Measurements from ENCODE around the gene LRRC8C.
A peak's percentile ranks its signal among the peaks of the same experiment; 100 is the strongest.
"Not testable (repeated sequence)": the region's sequence is repeated elsewhere in the genome, so short reads cannot be mapped to it uniquely, and the experiment has no call there.

The LRRC8C gene
- total RNA-seq = 120 reads per million, percentile 86 among the genes with 10 or more reads in this experiment

GRCh38 chr1:89632657-89633247 lies at the start of gene LRRC8C:
Gene LRRC8C, plus strand, starts transcription at chr1:89633120. Its CDS starts 53,354 bp downstream, at chr1:89686474.
- peak; percentile 82 for DNase-seq

GRCh38 chr1:89584211-89584610 lies 48.7 kb upstream of the LRRC8C start:
- no peak for DNase-seq

GRCh38 chr1:89584781-89585180 lies 48.1 kb upstream of the LRRC8C start:
- DNase-seq = no peak

- DNase-seq = no peak
Observed at GRCh38 chr1:89587729-89588161, 45.2 kb upstream of the LRRC8C start.

- no peak for DNase-seq
Observed at GRCh38 chr1:89588480-89588879, 44.4 kb upstream of the LRRC8C start.

GRCh38 chr1:89589515-89589914 lies 43.4 kb upstream of the LRRC8C start:
- DNase-seq = no peak

- no peak for DNase-seq
Observed at GRCh38 chr1:89590341-89591080, 42.4 kb upstream of the LRRC8C start.

- not testable (repeated sequence) for DNase-seq
Observed at GRCh38 chr1:89592861-89593302, 40.0 kb upstream of the LRRC8C start.

- DNase-seq = no peak
Observed at GRCh38 chr1:89594096-89594740, 38.7 kb upstream of the LRRC8C start.

GRCh38 chr1:89596698-89597097 lies 36.2 kb upstream of the LRRC8C start:
- no peak for DNase-seq

GRCh38 chr1:89598450-89599331 lies 34.2 kb upstream of the LRRC8C start:
- DNase-seq = no peak

GRCh38 chr1:89599332-89599630 lies 33.6 kb upstream of the LRRC8C start:
- no peak for DNase-seq

- no peak for DNase-seq
Observed at GRCh38 chr1:89600451-89601224, 32.3 kb upstream of the LRRC8C start.

GRCh38 chr1:89602871-89603404 lies 30.0 kb upstream of the LRRC8C start:
- no peak for DNase-seq

- DNase-seq = no peak
Observed at GRCh38 chr1:89603651-89604413, 29.1 kb upstream of the LRRC8C start.

- no peak for DNase-seq
Observed at GRCh38 chr1:89604414-89604735, 28.5 kb upstream of the LRRC8C start.

- no peak for DNase-seq
Observed at GRCh38 chr1:89605692-89606091, 27.2 kb upstream of the LRRC8C start.

- DNase-seq = no peak
Observed at GRCh38 chr1:89606227-89606980, 26.5 kb upstream of the LRRC8C start.

GRCh38 chr1:89607156-89607555 lies 25.8 kb upstream of the LRRC8C start:
- peak; percentile 44 for DNase-seq

- DNase-seq = no peak
Observed at GRCh38 chr1:89607586-89608318, 25.2 kb upstream of the LRRC8C start.
